Measurements from ENCODE around the gene ASXL1.
"Not testable (repeated sequence)": the region's sequence is repeated elsewhere in the genome, so short reads cannot be mapped to it uniquely, and the experiment has no call there.

ASXL1 gene

GRCh38 chr20:32329817-32330554 lies 28.1 kb upstream of the ASXL1 start:
- H3K4me3 Mint-ChIP-seq, result no peak overlapping the region
- peaks cover 66% of the 10 kb centered on the region for H3K36me3 Mint-ChIP-seq (ENCODE audit: low read depth)
- ATAC-seq, result no peak
- no peak overlapping the region for H3K27ac Mint-ChIP-seq
- no peaks in the 10 kb centered on the region for H3K27me3 Mint-ChIP-seq
- H3K9me3 Mint-ChIP-seq, result no peaks in the 10 kb centered on the region
- H3K4me1 Mint-ChIP-seq, result peaks cover 44% of the 10 kb centered on the region
- DNase-seq, result no peak

GRCh38 chr20:32330555-32330897 lies 27.6 kb upstream of the ASXL1 start:
- Mint-ChIP-seq H3K27ac (peak overlapping the region; percentile 35), H3K4me3 (no peak overlapping the region), H3K36me3 (ENCODE audit: low read depth) (peaks cover 67% of the 10 kb centered on the region), H3K27me3 (no peaks in the 10 kb centered on the region), H3K9me3 (no peaks in the 10 kb centered on the region), H3K4me1 (peaks cover 45% of the 10 kb centered on the region)
- ATAC-seq (no peak), DNase-seq (no peak)

GRCh38 chr20:32332614-32333013 lies 25.5 kb upstream of the ASXL1 start:
- Mint-ChIP-seq H3K27me3 (no peaks in the 10 kb centered on the region), H3K9me3 (no peaks in the 10 kb centered on the region), H3K4me1 (peaks cover 59% of the 10 kb centered on the region), H3K27ac (peak overlapping the region; percentile 93), H3K4me3 (peak overlapping the region; percentile 22), H3K36me3 (ENCODE audit: low read depth) (peaks cover 55% of the 10 kb centered on the region)
- DNase-seq, result peak; percentile 15
- ATAC-seq, result peak; percentile 12

GRCh38 chr20:32333181-32333987 lies 24.7 kb upstream of the ASXL1 start:
- Mint-ChIP-seq H3K9me3 (no peaks in the 10 kb centered on the region), H3K4me1 (peaks cover 59% of the 10 kb centered on the region), H3K36me3 (ENCODE audit: low read depth) (peaks cover 53% of the 10 kb centered on the region), H3K4me3 (peak overlapping the region; percentile 58), H3K27me3 (no peaks in the 10 kb centered on the region), H3K27ac (peak overlapping the region; percentile 93)
- DNase-seq (peak; percentile 53), ATAC-seq (peak; percentile 94)

GRCh38 chr20:32333988-32334885 lies 23.9 kb upstream of the ASXL1 start:
- ATAC-seq, result peak; percentile 25
- Mint-ChIP-seq H3K4me1 (peaks cover 62% of the 10 kb centered on the region), H3K36me3 (ENCODE audit: low read depth) (peaks cover 49% of the 10 kb centered on the region), H3K9me3 (no peaks in the 10 kb centered on the region), H3K27ac (peak overlapping the region; percentile 93), H3K27me3 (no peaks in the 10 kb centered on the region), H3K4me3 (peak overlapping the region; percentile 58)
- DNase-seq, result peak; percentile 54

GRCh38 chr20:32336918-32337347 lies 21.2 kb upstream of the ASXL1 start:
- H3K27ac Mint-ChIP-seq, result no peak overlapping the region
- H3K36me3 Mint-ChIP-seq (ENCODE audit: low read depth), result peaks cover 30% of the 10 kb centered on the region
- no peaks in the 10 kb centered on the region for H3K9me3 Mint-ChIP-seq
- DNase-seq (no peak), ATAC-seq (no peak)
- no peak overlapping the region for H3K4me3 Mint-ChIP-seq
- no peaks in the 10 kb centered on the region for H3K27me3 Mint-ChIP-seq
- peaks cover 49% of the 10 kb centered on the region for H3K4me1 Mint-ChIP-seq

GRCh38 chr20:32337937-32338661 lies 20.0 kb upstream of the ASXL1 start:
- Mint-ChIP-seq H3K9me3 (no peaks in the 10 kb centered on the region), H3K4me1 (peaks cover 43% of the 10 kb centered on the region), H3K27me3 (no peaks in the 10 kb centered on the region), H3K36me3 (ENCODE audit: low read depth) (peaks cover 27% of the 10 kb centered on the region), H3K4me3 (no peak overlapping the region), H3K27ac (no peak overlapping the region)
- ATAC-seq, result no peak
- DNase-seq, result no peak

- Mint-ChIP-seq H3K4me1 (peaks cover 37% of the 10 kb centered on the region), H3K27ac (no peak overlapping the region), H3K9me3 (no peaks in the 10 kb centered on the region), H3K36me3 (ENCODE audit: low read depth) (peaks cover 25% of the 10 kb centered on the region), H3K27me3 (no peaks in the 10 kb centered on the region), H3K4me3 (no peak overlapping the region)
- DNase-seq (no peak), ATAC-seq (no peak)
These were observed 19.5 kb upstream of the ASXL1 start for GRCh38 chr20:32338665-32339064.

- no peak overlapping the region for H3K27ac Mint-ChIP-seq
- H3K4me3 Mint-ChIP-seq, result no peak overlapping the region
- DNase-seq (no peak), ATAC-seq (no peak)
- H3K27me3 Mint-ChIP-seq, result no peaks in the 10 kb centered on the region
- peaks cover 32% of the 10 kb centered on the region for H3K4me1 Mint-ChIP-seq
- no peaks in the 10 kb centered on the region for H3K9me3 Mint-ChIP-seq
- peaks cover 21% of the 10 kb centered on the region for H3K36me3 Mint-ChIP-seq (ENCODE audit: low read depth)
These were observed 19.0 kb upstream of the ASXL1 start for GRCh38 chr20:32339116-32339515.

GRCh38 chr20:32341053-32341452 lies 17.1 kb upstream of the ASXL1 start:
- not testable (repeated sequence) for H3K4me3 Mint-ChIP-seq; H3K27me3 Mint-ChIP-seq; H3K36me3 Mint-ChIP-seq (ENCODE audit: low read depth); H3K9me3 Mint-ChIP-seq; H3K27ac Mint-ChIP-seq; ATAC-seq; DNase-seq
- H3K4me1 Mint-ChIP-seq, result peaks cover 17% of the 10 kb centered on the region

GRCh38 chr20:32343439-32343838 lies 14.7 kb upstream of the ASXL1 start:
- H3K27me3 Mint-ChIP-seq, result no peaks in the 10 kb centered on the region
- peaks cover 12% of the 10 kb centered on the region for H3K36me3 Mint-ChIP-seq (ENCODE audit: low read depth)
- H3K4me1 Mint-ChIP-seq, result peaks cover 8% of the 10 kb centered on the region
- no peak overlapping the region for H3K27ac Mint-ChIP-seq
- no peak overlapping the region for H3K4me3 Mint-ChIP-seq
- ATAC-seq (no peak), DNase-seq (no peak)
- H3K9me3 Mint-ChIP-seq, result no peaks in the 10 kb centered on the region

GRCh38 chr20:32344835-32345506 lies 13.2 kb upstream of the ASXL1 start:
- Mint-ChIP-seq H3K4me1 (peaks cover 5% of the 10 kb centered on the region), H3K4me3 (no peak overlapping the region), H3K27me3 (no peaks in the 10 kb centered on the region), H3K9me3 (no peaks in the 10 kb centered on the region), H3K36me3 (ENCODE audit: low read depth) (peaks cover 18% of the 10 kb centered on the region), H3K27ac (no peak overlapping the region)
- no peak for ATAC-seq
- DNase-seq, result no peak

GRCh38 chr20:32348207-32348606 lies 9.9 kb upstream of the ASXL1 start:
- no peak for DNase-seq
- ATAC-seq, result no peak
- Mint-ChIP-seq H3K27ac (no peak overlapping the region), H3K9me3 (no peaks in the 10 kb centered on the region), H3K27me3 (no peaks in the 10 kb centered on the region), H3K4me1 (peaks cover 1% of the 10 kb centered on the region), H3K36me3 (ENCODE audit: low read depth) (peaks cover 13% of the 10 kb centered on the region), H3K4me3 (no peak overlapping the region)

All from activated naive CD8-positive, alpha-beta T cell treated with anti-CD3 and anti-CD28 coated beads, Interleukin-2, amount 50 U/mL, for 24 hours (primary cell).